ENCODE results near the gene PRPSAP2. TPM values are rescaled to one million over a fixed set of nuclear protein-coding genes. Genes with fewer than 3 reads are reported as not detected.
A peak's percentile ranks its signal among the peaks of the same experiment; 100 is the strongest.

Gene PRPSAP2
- total and polyA plus RNA-seq, 2 donors (not counting 3 experiments of a cell fraction or from before 2014, with no cell fraction given) = 22.2 to 38.5 TPM

GRCh38 chr17:18920911-18921441, 63.0 kb downstream of the PRPSAP2 start:
- FAIRE-seq (peak; percentile 85), DNase-seq (ENCODE audit: low read depth, low spot score) (peak; percentile 58)
- Histone ChIP-seq H3K79me2 (ENCODE audit: control insufficient read depth, insufficient read depth, low read length) (peaks cover 2% of the 10 kb centered on the region), H3K4me3 (replicated peaks in 1 of 3; ENCODE audit: insufficient read depth in 1 of 3, low read depth in 1 of 3, low read length in 3 of 3) (no peak overlapping the region), H4K20me1 (replicated peaks; ENCODE audit: control insufficient read depth, extremely low read depth, insufficient read depth, low read length) (no peaks in the 10 kb centered on the region), H3K9ac (replicated peaks; ENCODE audit: extremely low read depth, insufficient read depth, low read length) (no peak overlapping the region), H3K4me1 (ENCODE audit: control insufficient read depth, extremely low read depth, insufficient read depth, low read length) (peaks cover 15% of the 10 kb centered on the region), H3K27me3 (ENCODE audit: control insufficient read depth in 2 of 2, insufficient read depth in 2 of 2, low read length in 2 of 2) (no peaks in the 10 kb centered on the region), H3K27ac (ENCODE audit: insufficient read depth, low read depth, low read length) (peak overlapping the region; percentile 4), H3K36me3 (ENCODE audit: control insufficient read depth in 2 of 2, extremely low read depth in 1 of 2, insufficient read depth in 2 of 2, low read length in 2 of 2) (no peaks in the 10 kb centered on the region), H3K9me1 (replicated peaks; ENCODE audit: control insufficient read depth, extremely low read depth, insufficient read depth, low read length) (no peaks in the 10 kb centered on the region), H3K9me3 (replicated peaks; ENCODE audit: control insufficient read depth, insufficient read depth, low read length) (no peaks in the 10 kb centered on the region), H2AFZ (ENCODE audit: low read depth, low read length) (no peak overlapping the region), H3K4me2 (ENCODE audit: insufficient read depth, low read length) (peak overlapping the region; percentile 38)
- dilution Hi-C loops (cut with MboI; ENCODE audit: extremely low pct_ligation_motif_present, low sequenced_read_pairs) (no loop called here), intact Hi-C loops (cut with micrococcal nuclease) (no loop called here)
- POLR2A ChIA-PET = no interaction called here
- BruUV-seq (replicated peaks) = no TSS peak
- TF ChIP-seq MYC (IDR thresholded peaks at IDR 0.05; ENCODE audit: low read depth, low read length) (no peak), EZH2 (IDR thresholded peaks at IDR 0.05; ENCODE audit: borderline replicate concordance, low read depth, low read length, severe bottlenecking) (no peak), MAX (IDR thresholded peaks at IDR 0.05; ENCODE audit: insufficient read depth, insufficient read length) (no peak), JUN (IDR thresholded peaks at IDR 0.05; ENCODE audit: borderline replicate concordance, insufficient read depth, insufficient read length, low read depth) (peak; percentile 6), FOS (IDR thresholded peaks at IDR 0.05; ENCODE audit: borderline replicate concordance, insufficient read depth, low read length) (peak; percentile 63), GATA2 (IDR thresholded peaks at IDR 0.05; ENCODE audit: insufficient read depth, insufficient read length, low read depth, low read length) (no peak), POLR2A (IDR thresholded peaks at IDR 0.05; ENCODE audit: low read depth, low read length) (no peak), CTCF (IDR thresholded peaks at IDR 0.05; ENCODE audit: extremely low read depth in 1 of 2, insufficient read depth in 1 of 2, low read depth in 1 of 2, low read length in 2 of 2) (no peak), POLR2AphosphoS5 (IDR thresholded peaks at IDR 0.05; ENCODE audit: insufficient read depth, low read depth, low read length) (no peak)
- CTCF ChIA-PET = interaction anchor here (0.6 kb wide), 1 partner anchor 14 kb away, joined by 3 read pairs; no protein-coding TSS in a partner anchor
